ENCODE measurements around the gene CHD6.
"Not testable (repeated sequence)": the region's sequence is repeated elsewhere in the genome, so short reads cannot be mapped to it uniquely, and the experiment has no call there.

Gene CHD6

DNA sequence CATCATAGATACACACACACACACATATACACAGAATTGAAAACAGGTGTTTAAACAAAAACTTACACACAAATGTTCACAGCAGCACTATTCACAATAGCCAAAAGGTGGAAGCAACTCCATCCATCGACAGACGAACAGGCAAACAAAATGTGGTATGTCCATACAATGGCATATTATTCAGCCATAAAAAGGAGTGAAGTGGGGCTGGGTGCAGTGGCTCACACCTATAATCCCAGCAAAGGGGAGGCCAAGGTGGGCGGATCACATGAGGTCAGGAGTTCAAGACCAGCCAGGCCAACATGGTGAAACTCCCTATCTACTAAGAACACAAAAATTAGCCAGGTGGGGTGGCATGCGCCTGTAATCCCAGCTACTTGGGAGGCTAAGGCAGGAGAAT is 80.3 kb downstream of the CHD6 start:
- no peak for DNase-seq

DNA sequence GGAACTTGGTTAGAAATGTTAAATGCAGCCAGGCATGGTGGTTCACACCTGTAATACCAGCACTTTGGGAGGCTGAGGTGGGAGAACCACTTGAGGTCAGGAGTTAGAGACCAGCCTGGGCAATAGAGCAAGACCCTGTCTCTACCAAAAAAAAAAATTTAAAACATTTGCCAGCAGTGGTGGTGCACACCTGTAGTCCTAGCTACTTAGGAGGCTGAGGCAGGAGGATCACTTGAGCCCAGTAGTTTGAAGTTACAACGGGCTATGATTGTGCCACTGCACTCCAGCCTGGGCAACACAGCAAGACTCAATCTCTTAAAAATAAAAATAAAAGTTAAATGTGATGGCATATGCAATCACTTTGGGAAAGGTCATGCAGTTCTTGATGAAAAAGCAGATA is 82.6 kb downstream of the CHD6 start:
- DNase-seq = not testable (repeated sequence)

DNA sequence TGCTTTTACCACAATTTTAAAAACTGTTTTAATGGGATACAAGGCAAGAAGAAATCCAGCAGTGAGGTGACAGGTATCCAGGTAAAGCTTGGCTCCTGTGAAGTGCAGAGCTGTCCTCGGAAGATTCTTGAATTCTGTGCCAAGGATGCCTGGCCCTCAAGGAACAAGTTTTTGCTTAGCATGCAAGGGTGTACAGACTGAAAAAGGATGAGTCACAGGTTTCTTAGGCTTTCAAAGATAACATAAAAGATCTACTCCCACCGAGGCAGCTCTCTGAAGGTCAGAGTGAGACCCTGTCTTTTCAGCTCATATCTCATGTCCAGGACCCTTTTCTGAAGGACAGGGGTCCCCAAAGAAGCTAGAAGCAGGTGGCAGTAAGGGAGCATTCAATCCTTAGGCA is 83.3 kb downstream of the CHD6 start:
- no peak for DNase-seq

DNA sequence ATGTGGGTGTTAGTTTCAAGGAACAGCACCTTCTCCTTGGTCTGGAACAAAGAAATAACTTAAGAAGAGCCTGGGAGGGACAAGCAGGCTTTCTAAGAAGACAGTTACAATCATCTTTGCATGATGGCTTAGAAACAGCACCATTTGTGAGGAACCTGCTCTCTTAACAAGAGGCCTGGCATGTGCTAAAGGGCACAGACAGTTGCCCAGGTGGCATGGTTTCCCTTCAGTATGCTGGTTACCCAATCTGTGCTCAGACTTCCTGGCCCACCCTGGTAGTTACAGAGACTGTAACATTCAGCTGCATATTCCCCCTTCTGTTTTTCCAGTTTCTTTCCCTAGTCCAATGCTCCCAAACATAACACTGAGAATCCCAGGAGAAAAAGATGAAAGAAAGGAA is 84.0 kb downstream of the CHD6 start:
- no peak for DNase-seq

- no peak for DNase-seq
These were observed 84.5 kb downstream of the CHD6 start for GRCh38 chr20:41533537-41534136.

GRCh38 chr20:41532935-41533334 is 85.2 kb downstream of the CHD6 start:
- no peak for DNase-seq

DNA sequence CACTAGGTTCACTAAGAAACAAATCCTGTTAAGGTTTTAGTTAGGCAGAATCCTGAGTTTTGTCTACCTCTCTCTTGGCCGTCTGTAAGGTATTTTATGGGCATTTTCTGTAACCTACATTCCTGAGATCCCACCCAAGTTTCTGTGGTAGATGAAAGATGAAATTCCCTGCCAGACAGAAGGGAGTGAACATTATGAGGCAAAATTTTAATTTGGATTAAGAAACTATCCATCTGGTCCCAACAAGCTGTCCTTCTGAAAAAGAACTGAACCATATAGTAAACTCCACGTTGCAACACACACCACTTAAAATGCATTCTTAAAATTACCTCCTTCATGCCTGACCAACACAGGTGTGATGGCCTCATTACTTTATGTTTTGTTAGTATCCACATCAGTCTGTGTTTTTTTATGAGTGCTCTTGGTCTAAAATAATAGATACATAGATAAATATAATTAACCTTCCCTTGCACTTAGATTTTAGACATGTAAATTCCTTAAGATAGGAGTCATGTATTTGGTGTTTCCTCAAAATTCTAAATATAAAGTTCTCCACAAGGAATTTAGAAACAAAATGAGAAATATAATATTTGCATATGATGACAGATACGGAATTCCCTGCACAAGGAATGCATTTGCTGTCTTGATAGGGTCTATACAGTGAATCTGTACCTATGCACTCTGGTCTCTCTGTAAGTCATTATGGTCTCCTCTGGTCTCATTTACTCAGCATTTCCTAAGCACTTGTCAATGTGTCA is 86.5 kb downstream of the CHD6 start:
- no peak for DNase-seq

DNA sequence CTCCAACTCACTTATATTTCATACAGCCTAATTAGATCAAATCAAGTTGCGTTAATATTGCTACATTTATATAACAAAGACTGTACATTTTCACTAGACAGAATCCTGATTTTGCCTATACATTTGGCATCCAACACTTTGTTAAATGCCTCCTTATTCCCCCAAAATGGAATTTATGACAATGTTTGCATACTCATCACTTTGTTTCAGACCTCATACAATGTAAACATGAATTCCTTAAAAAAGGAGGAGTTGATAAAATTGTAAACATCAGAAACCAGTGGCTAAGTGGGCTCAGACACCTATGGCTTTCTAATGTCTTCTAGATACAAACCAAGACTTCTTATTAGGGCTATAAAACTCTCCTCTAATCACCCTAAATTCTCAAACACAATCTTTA is 87.3 kb downstream of the CHD6 start:
- DNase-seq = no peak

GRCh38 chr20:41526327-41526726 is 91.8 kb downstream of the CHD6 start:
- no peak for DNase-seq

DNA sequence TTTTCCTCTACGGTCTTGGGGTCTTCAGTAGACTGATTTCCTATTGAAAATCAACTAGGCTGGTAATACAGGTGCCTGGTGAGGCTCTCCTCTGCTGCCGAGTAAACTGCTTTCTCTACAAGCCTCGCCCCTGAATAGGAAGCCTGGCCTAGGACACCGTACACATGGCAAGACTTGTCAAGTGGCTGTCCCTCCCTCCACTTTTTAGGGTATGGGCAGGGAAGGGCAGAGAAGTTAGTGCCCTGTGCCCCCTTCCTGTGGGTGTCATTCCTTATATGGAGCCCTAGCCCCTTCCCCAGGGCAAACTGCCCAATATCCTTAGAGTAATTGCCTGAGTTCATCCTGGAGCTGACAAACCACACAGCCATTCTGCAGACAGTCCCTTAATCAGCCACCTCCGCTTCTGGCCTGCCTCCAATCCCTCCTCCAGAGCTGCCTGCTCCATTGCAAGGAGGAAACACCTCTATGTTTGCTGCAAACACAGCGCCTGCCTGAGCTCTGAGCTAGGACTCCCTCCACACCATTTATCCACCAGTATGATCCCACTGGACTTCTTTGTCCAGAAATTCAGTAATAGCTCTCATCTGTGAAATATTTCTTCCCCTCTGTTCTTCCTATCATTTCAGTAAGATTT is 93.1 kb downstream of the CHD6 start:
- no peak for DNase-seq

GRCh38 chr20:41523857-41524256 is 94.3 kb downstream of the CHD6 start:
- DNase-seq = no peak

DNA sequence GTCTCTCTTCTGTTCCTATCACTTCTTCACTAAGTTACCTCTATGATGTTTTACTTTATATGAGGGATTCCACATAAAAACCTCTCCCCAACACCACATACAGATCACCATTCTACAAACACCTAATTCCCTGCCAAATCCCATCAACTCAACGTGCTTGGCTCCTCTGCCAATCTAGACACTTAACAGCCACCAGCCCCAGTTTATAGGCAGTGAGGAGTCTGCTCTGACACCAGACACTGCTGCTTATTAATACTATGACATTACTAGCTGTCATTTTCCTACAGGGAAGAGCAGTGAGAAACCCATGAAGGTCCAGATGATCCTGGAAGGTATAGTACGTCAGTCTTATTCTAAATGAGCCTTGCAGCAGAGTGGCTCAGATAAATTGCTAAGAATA is 104.3 kb downstream of the CHD6 start:
- no peak for DNase-seq

- DNase-seq = no peak
These were observed 105.6 kb downstream of the CHD6 start for GRCh38 chr20:41512624-41513023.

- DNase-seq = no peak
These were observed 107.2 kb downstream of the CHD6 start for GRCh38 chr20:41510847-41511450.

- DNase-seq = no peak
These were observed 108.0 kb downstream of the CHD6 start for GRCh38 chr20:41510224-41510623.

DNA sequence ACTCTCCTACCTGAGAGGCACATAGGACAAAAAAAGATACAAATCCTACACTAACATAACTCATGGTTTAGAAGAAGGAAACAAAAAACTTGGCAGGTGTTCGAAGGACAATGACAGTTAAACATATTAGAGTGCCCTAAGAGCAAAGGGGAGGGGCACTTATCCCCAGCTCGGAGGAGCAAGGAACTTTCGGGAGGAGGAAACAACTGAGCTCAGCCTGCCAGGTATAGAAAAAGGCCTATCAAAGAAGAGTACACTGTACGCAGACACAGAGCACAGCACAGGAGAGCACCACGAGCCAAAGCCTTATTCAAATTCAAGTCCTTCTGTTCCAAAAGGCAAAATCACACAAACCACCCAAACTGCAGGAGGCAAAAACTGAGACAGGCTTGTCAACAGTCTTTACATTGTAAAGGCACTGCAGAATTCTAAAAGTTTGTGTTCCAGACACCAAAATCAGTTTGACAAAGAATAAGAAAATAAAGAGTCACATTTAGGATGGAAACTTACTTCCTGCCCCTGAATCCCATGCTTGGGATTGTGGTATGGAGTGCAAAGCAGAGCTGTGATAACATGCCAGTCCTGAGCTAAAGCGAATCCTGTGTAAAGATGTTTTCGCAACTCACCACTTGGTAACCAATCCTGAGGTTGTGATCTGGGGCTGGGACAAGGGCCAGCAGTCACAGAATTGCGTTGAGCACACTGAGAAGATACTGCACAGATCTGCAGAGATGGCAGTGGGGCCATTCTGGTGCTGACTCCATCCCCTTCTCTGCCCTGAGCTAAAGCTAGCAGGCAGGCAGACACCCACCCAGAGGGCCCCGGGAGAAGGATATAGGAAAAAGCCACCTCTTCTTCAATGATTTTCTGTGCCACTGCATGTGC is 108.6 kb downstream of the CHD6 start:
- no peak for DNase-seq

- DNase-seq = no peak
These were observed 109.8 kb downstream of the CHD6 start for GRCh38 chr20:41508335-41508734.

DNA sequence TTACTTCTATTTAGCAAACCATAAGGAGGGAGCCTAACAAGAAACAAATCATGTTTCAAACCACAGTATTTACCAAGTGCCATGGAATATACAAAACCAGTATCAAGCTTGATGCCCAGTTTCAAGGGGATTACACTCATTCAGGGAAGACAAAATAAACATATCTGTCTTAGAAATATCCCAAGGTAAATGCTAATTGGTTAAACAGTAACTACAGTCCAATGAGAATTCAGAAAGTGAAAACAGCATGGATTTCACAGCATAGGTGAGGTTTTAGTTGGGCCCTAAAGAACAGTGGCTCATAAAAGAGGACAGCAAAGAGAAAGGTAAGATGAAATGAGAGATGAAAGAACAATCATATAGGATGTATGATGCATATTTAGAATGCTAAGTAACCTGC is 110.3 kb downstream of the CHD6 start:
- no peak for DNase-seq

DNA sequence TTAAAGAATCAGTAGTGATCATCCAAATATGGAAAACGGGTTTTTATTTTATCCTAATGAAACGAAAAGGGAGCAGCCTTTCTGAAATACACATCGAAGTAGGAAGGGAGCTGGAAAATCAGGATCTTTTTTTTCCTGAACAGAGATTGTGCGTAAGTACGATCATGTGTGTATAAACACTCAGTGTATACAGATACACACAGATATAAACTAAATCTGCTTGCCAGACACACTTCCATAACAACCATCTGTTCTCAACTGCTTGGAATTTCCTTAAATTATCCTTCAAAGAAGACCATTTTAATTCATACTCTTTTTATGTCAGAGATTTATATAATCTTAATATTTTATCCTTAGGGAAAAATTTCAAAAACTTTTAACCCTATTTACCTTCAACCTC is 110.7 kb downstream of the CHD6 start:
- no peak for DNase-seq

DNA sequence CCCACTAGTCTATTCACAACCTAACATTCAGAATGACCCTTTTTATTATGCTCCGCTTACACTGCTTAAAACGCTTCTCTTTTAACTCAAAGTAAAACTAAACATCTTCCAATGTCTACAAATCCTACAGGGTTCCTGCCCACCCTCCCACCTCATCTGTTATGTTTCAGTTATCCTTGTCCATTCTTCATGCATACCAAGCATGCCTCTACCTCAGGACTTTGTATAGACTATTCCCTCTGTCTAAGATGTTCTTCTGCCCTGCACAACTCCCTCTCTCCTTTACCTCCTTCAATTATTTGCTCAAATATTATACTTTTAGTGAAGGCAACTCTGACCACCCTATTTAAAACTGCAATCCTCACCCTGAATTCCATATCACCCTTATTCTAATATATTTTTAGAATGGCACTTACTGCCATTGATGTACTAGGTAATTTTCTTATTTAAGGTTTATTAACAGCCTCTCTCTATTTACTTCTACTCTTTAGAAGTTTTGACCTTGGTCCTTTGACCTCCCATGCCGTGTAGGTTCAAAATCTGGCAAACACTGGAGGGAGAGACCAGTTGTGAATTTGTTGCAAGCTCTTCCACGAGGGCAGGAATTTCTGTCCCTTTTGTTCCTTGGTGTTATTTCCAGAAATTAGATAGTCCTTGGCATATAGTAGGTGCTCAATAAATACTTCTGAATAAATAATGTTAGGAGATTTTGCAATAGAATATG is 111.8 kb downstream of the CHD6 start:
- DNase-seq = no peak

DNA sequence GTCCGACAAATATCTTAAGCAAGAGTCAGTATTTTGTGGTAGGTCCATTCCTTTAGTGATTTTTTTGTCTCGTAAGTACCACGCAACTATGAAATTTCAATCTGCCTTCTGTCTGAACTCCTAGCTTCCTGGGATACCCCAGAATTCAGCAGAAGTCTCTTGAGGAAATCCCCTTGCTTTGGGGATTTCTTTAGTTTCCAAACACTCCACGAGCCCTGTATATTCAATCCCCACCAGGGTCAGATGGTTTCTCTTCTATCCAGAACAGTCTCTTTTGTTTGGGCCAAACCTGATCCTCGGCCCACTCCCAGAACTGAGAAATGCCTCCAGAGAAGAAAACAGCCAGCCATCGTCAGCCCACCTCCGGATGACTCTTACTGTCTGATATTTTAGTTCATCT is 113.0 kb downstream of the CHD6 start:
- DNase-seq = no peak

- no peak for DNase-seq
These were observed 116.8 kb downstream of the CHD6 start for GRCh38 chr20:41501376-41501775.

Data from stimulated activated CD4-positive, alpha-beta T cell treated with anti-CD3 and anti-CD28 coated beads, Interleukin-2, amount 100 ng/mL, for 48 hours (primary cell).